Endothelial cell of umbilical vein (primary cell): ENCODE data around the gene AMOT. TPM values are rescaled to one million over a fixed set of nuclear protein-coding genes. Genes with fewer than 3 reads are reported as not detected.

ENCODE experiments used
- BruUV-seq: library from RNA; stranded (reverse); fragments of 400-500 nt; replicated peaks from 2 replicates; lab custom pipeline; 2021; lab: Mats Ljungman, UMichigan
- CTCF ChIA-PET: fragments of 300-600, 350-600 bp; sonication (Branson Sonifier 250); formaldehyde crosslinking; loops from one replicate; lab custom pipeline; 2021; ENCODE audit warnings: antibody characterized with exemption, inconsistent platforms; lab: Charles Lee
- POLR2A ChIA-PET: fragments of 300-600, 350-600 bp; sonication (Branson Sonifier 250); formaldehyde crosslinking; loops from one replicate; lab custom pipeline; 2021; ENCODE audit warnings: antibody characterized with exemption, inconsistent platforms; lab: Charles Lee
- DNase-seq: peaks from one replicate; pipeline ENCODE4 v3.0.0-alpha.2; 2011; ENCODE audit warnings: low read depth, low spot score
- FAIRE-seq: peaks from 2 replicates; lab custom pipeline; 2011; peaks lifted over from hg19 to GRCh38; lab: Jason Lieb, UNC
- H2AFZ ChIP-seq: 2 replicates; pipeline ENCODE4 v1.6.0; 2012; ENCODE audit warnings: low read depth, low read length, control low read depth, inconsistent platforms
- H3K27ac ChIP-seq: 2 replicates; pipeline ENCODE4 v1.5.1; 2011; ENCODE audit warnings: low read depth, mild to moderate bottlenecking, control low read depth, low read length, moderate library complexity; ENCODE audit not compliant: insufficient read depth
- H3K27me3 ChIP-seq, 2 experiments: 2 replicates each; pipeline versions ENCODE4 v1.6.0 to v1.6.1; 2011; ENCODE audit warnings: low read length in 2 of 2, mixed read lengths in 1 of 2; ENCODE audit not compliant: control insufficient read depth in 2 of 2, insufficient read depth in 2 of 2
- H3K36me3 ChIP-seq, 2 experiments: 2 replicates in 1 of 2; 3 replicates in 1 of 2; pipeline ENCODE4 v1.5.1; 2011; ENCODE audit warnings: low read length in 2 of 2, mild to moderate bottlenecking in 1 of 2, moderate library complexity in 1 of 2; ENCODE audit not compliant: control insufficient read depth in 2 of 2, insufficient read depth in 2 of 2; ENCODE audit errors: extremely low read depth in 1 of 2
- H3K4me1 ChIP-seq: 3 replicates; pipeline ENCODE4 v1.5.1; 2011; ENCODE audit warnings: mild to moderate bottlenecking, low read length; ENCODE audit not compliant: control insufficient read depth, insufficient read depth; ENCODE audit errors: extremely low read depth
- H3K4me2 ChIP-seq: 2 replicates; pipeline ENCODE4 v1.6.1; 2011; ENCODE audit warnings: low read length, control low read depth, mixed read lengths; ENCODE audit not compliant: insufficient read depth
- H3K4me3 ChIP-seq, 3 experiments: fragments of 200-600 bp in 1 of 3; sonication (generic), shearing (Covaris generic) in 1 of 3; replicated peaks in 1 of 3; 2 replicates each; pipeline ENCODE4 v1.5.1; 2011 to 2016; ENCODE audit warnings: control low read depth in 3 of 3, low read length in 3 of 3, mild to moderate bottlenecking in 2 of 3, inconsistent platforms in 1 of 3, low read depth in 1 of 3, moderate library complexity in 1 of 3; ENCODE audit not compliant: insufficient read depth in 1 of 3
- H3K79me2 ChIP-seq: 2 replicates; pipeline ENCODE4 v1.6.0; 2012; ENCODE audit warnings: low read length, inconsistent platforms; ENCODE audit not compliant: control insufficient read depth, insufficient read depth
- H3K9ac ChIP-seq: replicated peaks from 2 replicates; pipeline ENCODE3; 2011; ENCODE audit warnings: low read length, control low read depth; ENCODE audit not compliant: insufficient read depth; ENCODE audit errors: extremely low read depth
- H3K9me1 ChIP-seq: replicated peaks from 3 replicates; pipeline ENCODE4 v1.6.0; 2011; ENCODE audit warnings: mild to moderate bottlenecking, low read length; ENCODE audit not compliant: control insufficient read depth, insufficient read depth; ENCODE audit errors: extremely low read depth
- H3K9me3 ChIP-seq: replicated peaks from 2 replicates; pipeline ENCODE4 v1.5.1; 2012; ENCODE audit warnings: low read length, inconsistent platforms; ENCODE audit not compliant: control insufficient read depth, insufficient read depth
- H4K20me1 ChIP-seq: replicated peaks from 2 replicates; pipeline ENCODE3; 2011; ENCODE audit warnings: mild to moderate bottlenecking, low read length; ENCODE audit not compliant: control insufficient read depth, insufficient read depth; ENCODE audit errors: extremely low read depth
- EZH2 ChIP-seq: IDR thresholded peaks from 2 replicates; pipeline ENCODE4 v1.6.1; 2012; ENCODE audit warnings: borderline replicate concordance, low read depth, mild to moderate bottlenecking, moderate library complexity, low read length, inconsistent platforms; ENCODE audit not compliant: severe bottlenecking
- FOS ChIP-seq: IDR thresholded peaks from 2 replicates; pipeline ENCODE4 v1.6.1; 2011; ENCODE audit warnings: mild to moderate bottlenecking, low read length, moderate library complexity, borderline replicate concordance; ENCODE audit not compliant: insufficient read depth
- GATA2 ChIP-seq: IDR thresholded peaks from 2 replicates; pipeline ENCODE4 v1.7.0; 2011; ENCODE audit warnings: low read depth, mild to moderate bottlenecking, moderate library complexity, mixed read lengths, low read length; ENCODE audit not compliant: insufficient read length, insufficient read depth
- JUN ChIP-seq: IDR thresholded peaks from 2 replicates; pipeline ENCODE4 v1.6.1; 2011; ENCODE audit warnings: borderline replicate concordance, low read depth; ENCODE audit not compliant: insufficient read length, insufficient read depth
- MYC ChIP-seq: IDR thresholded peaks from one replicate; pipeline ENCODE4 v1.6.1; 2011; ENCODE audit warnings: mild to moderate bottlenecking, low read depth, low read length
- POLR2A ChIP-seq: IDR thresholded peaks from 2 replicates; pipeline ENCODE4 v1.6.1; 2012; ENCODE audit warnings: low read depth, mild to moderate bottlenecking, control low read depth, low read length
- POLR2AphosphoS5 ChIP-seq: IDR thresholded peaks from 2 replicates; pipeline ENCODE4 v1.6.1; 2012; ENCODE audit warnings: low read depth, mild to moderate bottlenecking, control low read depth, low read length, moderate library complexity; ENCODE audit not compliant: insufficient read depth
- dilution Hi-C: fragments of 300-500 bp; cut with MboI; formaldehyde crosslinking; loops from one replicate; pipeline ENCODE4 v1.15.0; 2019; ENCODE audit warnings: low sequenced_read_pairs; ENCODE audit not compliant: extremely low pct_ligation_motif_present
- intact Hi-C: fragments of 100-400 bp; cut with micrococcal nuclease; formaldehyde crosslinking; loops from one replicate; pipeline ENCODE4 v1.10.0; 2022
- polyA plus RNA-seq, 4 experiments: library from polyadenylated mRNA; depleted of rRNA in 3 of 4; stranded (reverse) in 3 of 4; unstranded in 1 of 4; fragments of >200 nt; gene quantifications; 2 replicates each; pipeline versions ENCODE4 v1.2.1 to v1.2.3, GENCODE V29; 2011 to 2012; ENCODE audit warnings: missing spikeins in 1 of 4
- total RNA-seq: library from RNA; stranded (reverse); gene quantifications from 2 replicates; pipeline ENCODE4 v1.2.3, GENCODE V29; 2021
- TF ChIP-seq, protein P1 (sequence below), 2 donors: IDR thresholded peaks; 1 replicate in 1 of 2; 2 replicates in 1 of 2; pipeline ENCODE4 v1.5.1; 2011; ENCODE audit warnings: low read length in 2 of 2, mild to moderate bottlenecking in 2 of 2, moderate library complexity in 2 of 2, control low read depth in 1 of 2, inconsistent platforms in 1 of 2, low read depth in 1 of 2; ENCODE audit not compliant: insufficient read depth in 1 of 2; ENCODE audit errors: extremely low read depth in 1 of 2
- TF ChIP-seq, protein P2 (sequence below): IDR thresholded peaks from 2 replicates; pipeline ENCODE4 v1.6.1; 2011; ENCODE audit not compliant: insufficient read depth, insufficient read length

AMOT gene
- total and polyA plus RNA-seq, 2 donors (not counting 3 experiments of a cell fraction or from before 2014, with no cell fraction given): 0.68 to 3.5 TPM

DNA sequence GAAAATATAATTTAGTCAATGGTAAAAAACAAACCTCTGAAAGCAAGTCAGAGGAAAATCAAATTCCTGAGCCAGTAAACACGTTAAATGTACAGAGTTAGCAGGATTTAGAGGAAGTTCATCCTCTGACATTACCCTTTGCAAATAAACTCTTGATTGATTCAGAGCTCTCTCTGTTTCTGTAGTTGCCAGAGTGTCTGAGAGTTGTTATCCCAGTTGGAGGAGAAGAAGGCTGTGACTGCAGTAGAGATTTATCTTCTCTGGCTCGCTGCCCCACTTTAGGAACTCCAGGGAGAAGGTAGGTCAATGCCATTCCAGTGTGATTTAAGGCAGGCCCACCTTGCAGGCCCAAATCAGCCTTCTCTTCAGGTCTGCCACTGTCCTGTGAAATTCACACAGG is 6.2 kb upstream of the AMOT start:
- no peaks in the 10 kb centered on the region for H3K36me3 ChIP-seq
- no peaks in the 10 kb centered on the region for H3K4me1 ChIP-seq
- no peak for FAIRE-seq
- H4K20me1 ChIP-seq: no peaks in the 10 kb centered on the region
- ChIA-PET CTCF (no interaction called here), POLR2A (no interaction called here)
- no peaks in the 10 kb centered on the region for H3K9me1 ChIP-seq
- no peak overlapping the region for H3K4me3 ChIP-seq
- TF ChIP-seq POLR2A (no peak), POLR2AphosphoS5 (no peak), JUN (no peak), EZH2 (no peak), GATA2 (no peak), FOS (no peak), MYC (no peak)
- TF ChIP-seq, protein P1, sequence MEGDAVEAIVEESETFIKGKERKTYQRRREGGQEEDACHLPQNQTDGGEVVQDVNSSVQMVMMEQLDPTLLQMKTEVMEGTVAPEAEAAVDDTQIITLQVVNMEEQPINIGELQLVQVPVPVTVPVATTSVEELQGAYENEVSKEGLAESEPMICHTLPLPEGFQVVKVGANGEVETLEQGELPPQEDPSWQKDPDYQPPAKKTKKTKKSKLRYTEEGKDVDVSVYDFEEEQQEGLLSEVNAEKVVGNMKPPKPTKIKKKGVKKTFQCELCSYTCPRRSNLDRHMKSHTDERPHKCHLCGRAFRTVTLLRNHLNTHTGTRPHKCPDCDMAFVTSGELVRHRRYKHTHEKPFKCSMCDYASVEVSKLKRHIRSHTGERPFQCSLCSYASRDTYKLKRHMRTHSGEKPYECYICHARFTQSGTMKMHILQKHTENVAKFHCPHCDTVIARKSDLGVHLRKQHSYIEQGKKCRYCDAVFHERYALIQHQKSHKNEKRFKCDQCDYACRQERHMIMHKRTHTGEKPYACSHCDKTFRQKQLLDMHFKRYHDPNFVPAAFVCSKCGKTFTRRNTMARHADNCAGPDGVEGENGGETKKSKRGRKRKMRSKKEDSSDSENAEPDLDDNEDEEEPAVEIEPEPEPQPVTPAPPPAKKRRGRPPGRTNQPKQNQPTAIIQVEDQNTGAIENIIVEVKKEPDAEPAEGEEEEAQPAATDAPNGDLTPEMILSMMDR (IDR thresholded peaks at IDR 0.05; ENCODE audit: extremely low read depth in 1 of 2, insufficient read depth in 1 of 2, low read depth in 1 of 2, low read length in 2 of 2): no peak
- TF ChIP-seq, protein P2, sequence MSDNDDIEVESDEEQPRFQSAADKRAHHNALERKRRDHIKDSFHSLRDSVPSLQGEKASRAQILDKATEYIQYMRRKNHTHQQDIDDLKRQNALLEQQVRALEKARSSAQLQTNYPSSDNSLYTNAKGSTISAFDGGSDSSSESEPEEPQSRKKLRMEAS: no peak
- no peaks in the 10 kb centered on the region for H3K9me3 ChIP-seq
- intact Hi-C loops: no loop called here
- H3K27ac ChIP-seq: no peak overlapping the region
- BruUV-seq: no TSS peak
- DNase-seq: no peak
- H3K4me2 ChIP-seq: no peak overlapping the region
- H3K27me3 ChIP-seq: no peaks in the 10 kb centered on the region
- H3K9ac ChIP-seq: no peak overlapping the region
- H3K79me2 ChIP-seq: no peaks in the 10 kb centered on the region
- dilution Hi-C loops: no loop called here
- no peak overlapping the region for H2AFZ ChIP-seq
